A673 (cell line): ENCODE measurements around the gene SP100. TPM values are rescaled to one million over a fixed set of nuclear protein-coding genes. Genes with fewer than 3 reads are reported as not detected.

Source experiments
- BruUV-seq: library from RNA; stranded (reverse); fragments of 400-500 nt; replicated peaks from 2 replicates; lab custom pipeline; 2021; lab: Mats Ljungman, UMichigan
- CTCF ChIA-PET: fragments of 300-600 bp; sonication (Branson Sonifier 250); formaldehyde crosslinking; loops from one replicate; lab custom pipeline; 2022; ENCODE audit warnings: antibody characterized with exemption; lab: Charles Lee
- POLR2A ChIA-PET: fragments of 300-600 bp; sonication (Branson Sonifier 250); formaldehyde crosslinking; loops from one replicate; lab custom pipeline; 2022; ENCODE audit warnings: antibody characterized with exemption; ENCODE audit not compliant: low non-redundant PET; lab: Charles Lee
- DNase-seq: peaks from one replicate; pipeline ENCODE4 v3.0.0-alpha.2; 2015; ENCODE audit warnings: low spot score
- H3K27ac ChIP-seq: fragments of 200-600 bp; sonication (generic); 2 replicates; pipeline ENCODE4 v1.5.1; 2016; ENCODE audit warnings: mixed run types, low read depth, mild to moderate bottlenecking, mixed read lengths, antibody characterized with exemption, low read length; ENCODE audit not compliant: poor library complexity, severe bottlenecking
- H3K27me3 ChIP-seq: fragments of 200-600 bp; sonication (generic); replicated peaks from 2 replicates; pipeline ENCODE4 v1.6.1; 2017; ENCODE audit warnings: mixed run types, low read depth, mild to moderate bottlenecking, mixed read lengths, antibody characterized with exemption, low read length; ENCODE audit not compliant: insufficient read depth, poor library complexity
- H3K36me3 ChIP-seq: fragments of 200-600 bp; sonication (generic); 2 replicates; pipeline ENCODE4 v1.6.1; 2016; ENCODE audit warnings: mixed run types, mild to moderate bottlenecking, mixed read lengths, antibody characterized with exemption, low read length; ENCODE audit not compliant: insufficient read depth, poor library complexity, severe bottlenecking
- H3K4me1 ChIP-seq: fragments of 200-600 bp; sonication (generic); 2 replicates; pipeline ENCODE4 v1.6.1; 2017; ENCODE audit warnings: mixed run types, mild to moderate bottlenecking, mixed read lengths, antibody characterized with exemption, low read length; ENCODE audit not compliant: insufficient read depth, poor library complexity, severe bottlenecking
- H3K4me3 ChIP-seq: fragments of 200-600 bp; sonication (generic); 2 replicates; pipeline ENCODE4 v1.5.1; 2016; ENCODE audit warnings: low read depth, mixed run types, mild to moderate bottlenecking, mixed read lengths, low read length; ENCODE audit not compliant: poor library complexity, severe bottlenecking
- H3K9me3 ChIP-seq: fragments of 200-600 bp; sonication (generic); 2 replicates; pipeline ENCODE4 v1.6.1; 2016; ENCODE audit warnings: mixed run types, low read depth, mild to moderate bottlenecking, mixed read lengths, antibody characterized with exemption, low read length; ENCODE audit not compliant: poor library complexity, severe bottlenecking
- EZH2 ChIP-seq: fragments of 200-600 bp; sonication (generic); IDR thresholded peaks from 2 replicates; pipeline ENCODE4 v1.6.1; 2017; ENCODE audit warnings: borderline replicate concordance, low read depth, mild to moderate bottlenecking, mixed read lengths, antibody characterized with exemption, low read length; ENCODE audit not compliant: poor library complexity, severe bottlenecking
- intact Hi-C: fragments of 100-400 bp; cut with micrococcal nuclease; formaldehyde crosslinking; loops from one replicate; pipeline ENCODE4 v1.10.0; 2022; ENCODE audit not compliant: unreplicated experiment
- total RNA-seq: library from RNA; stranded (reverse); gene quantifications from 2 replicates; pipeline ENCODE4 v1.2.3, GENCODE V29; 2021
- TF ChIP-seq, protein P1 (sequence below): fragments of 300-800, 200-600 bp; sonication (generic); conservative IDR thresholded peaks from 2 replicates; pipeline ENCODE4 v1.5.1; 2017; ENCODE audit warnings: low read depth, mild to moderate bottlenecking, antibody characterized with exemption, low read length, moderate library complexity, mixed read lengths

Gene SP100
- total RNA-seq, 1 experiment from 2014 or later = 2.9 TPM

DNA sequence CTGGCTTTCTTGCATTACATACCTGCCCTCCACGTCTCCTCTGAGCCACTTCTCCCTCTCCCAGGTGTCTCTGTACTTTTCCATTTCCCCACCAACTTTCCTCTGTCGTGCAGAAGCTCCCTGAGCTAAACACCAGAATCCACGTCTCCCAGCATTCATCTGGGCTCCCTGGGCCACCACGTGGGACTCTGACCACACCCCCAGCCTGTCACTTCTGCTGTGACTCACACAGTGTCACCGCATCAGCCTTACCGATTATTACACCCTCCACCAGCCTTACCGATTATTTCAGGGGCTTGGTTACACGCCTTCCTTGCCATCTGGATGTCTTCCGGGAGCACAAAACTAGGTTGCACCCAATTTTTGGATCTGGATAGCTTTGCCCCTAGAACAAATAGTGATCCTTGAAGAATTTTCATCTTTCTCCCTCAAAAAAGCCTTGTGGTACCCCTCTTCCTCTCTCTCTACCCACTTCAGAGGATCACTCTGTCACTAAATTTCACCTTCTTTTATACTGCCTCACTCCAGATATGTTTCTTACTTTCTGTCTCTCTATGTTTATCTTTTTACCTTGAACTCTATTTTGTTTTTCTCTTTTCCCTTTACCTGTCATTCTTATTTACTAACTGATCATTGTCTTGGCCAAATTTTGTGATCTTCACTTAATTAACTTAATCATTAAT is 159.8 kb downstream of the SP100 start:
- Histone ChIP-seq H3K4me3 (no peak overlapping the region), H3K36me3 (no peaks in the 10 kb centered on the region), H3K27ac (no peak overlapping the region), H3K9me3 (no peaks in the 10 kb centered on the region), H3K27me3 (no peaks in the 10 kb centered on the region), H3K4me1 (no peaks in the 10 kb centered on the region)
- intact Hi-C loops = no loop called here
- no peak for TF ChIP-seq EZH2
- TF ChIP-seq, protein P1, sequence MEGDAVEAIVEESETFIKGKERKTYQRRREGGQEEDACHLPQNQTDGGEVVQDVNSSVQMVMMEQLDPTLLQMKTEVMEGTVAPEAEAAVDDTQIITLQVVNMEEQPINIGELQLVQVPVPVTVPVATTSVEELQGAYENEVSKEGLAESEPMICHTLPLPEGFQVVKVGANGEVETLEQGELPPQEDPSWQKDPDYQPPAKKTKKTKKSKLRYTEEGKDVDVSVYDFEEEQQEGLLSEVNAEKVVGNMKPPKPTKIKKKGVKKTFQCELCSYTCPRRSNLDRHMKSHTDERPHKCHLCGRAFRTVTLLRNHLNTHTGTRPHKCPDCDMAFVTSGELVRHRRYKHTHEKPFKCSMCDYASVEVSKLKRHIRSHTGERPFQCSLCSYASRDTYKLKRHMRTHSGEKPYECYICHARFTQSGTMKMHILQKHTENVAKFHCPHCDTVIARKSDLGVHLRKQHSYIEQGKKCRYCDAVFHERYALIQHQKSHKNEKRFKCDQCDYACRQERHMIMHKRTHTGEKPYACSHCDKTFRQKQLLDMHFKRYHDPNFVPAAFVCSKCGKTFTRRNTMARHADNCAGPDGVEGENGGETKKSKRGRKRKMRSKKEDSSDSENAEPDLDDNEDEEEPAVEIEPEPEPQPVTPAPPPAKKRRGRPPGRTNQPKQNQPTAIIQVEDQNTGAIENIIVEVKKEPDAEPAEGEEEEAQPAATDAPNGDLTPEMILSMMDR = no peak
- ChIA-PET POLR2A (no interaction called here), CTCF (no interaction called here)
- peak; percentile 49 for DNase-seq
- no TSS peak for BruUV-seq

- Histone ChIP-seq H3K4me3 (no peak overlapping the region), H3K4me1 (no peaks in the 10 kb centered on the region), H3K36me3 (no peaks in the 10 kb centered on the region), H3K9me3 (no peaks in the 10 kb centered on the region), H3K27ac (no peak overlapping the region), H3K27me3 (no peaks in the 10 kb centered on the region)
- CTCF ChIA-PET = no interaction called here
- TF ChIP-seq EZH2 = no peak
- TF ChIP-seq, protein P1 = no peak
- no peak for DNase-seq
- POLR2A ChIA-PET = no interaction called here
- intact Hi-C loops = no loop called here
- no TSS peak for BruUV-seq
Measured at GRCh38 chr2:230577114-230577513, 161.1 kb downstream of the SP100 start.

- ChIA-PET POLR2A (no interaction called here), CTCF (no interaction called here)
- Histone ChIP-seq H3K36me3 (no peaks in the 10 kb centered on the region), H3K27me3 (no peaks in the 10 kb centered on the region), H3K4me3 (no peak overlapping the region), H3K4me1 (no peaks in the 10 kb centered on the region), H3K9me3 (no peaks in the 10 kb centered on the region), H3K27ac (no peak overlapping the region)
- no peak for DNase-seq
- intact Hi-C loops = no loop called here
- no TSS peak for BruUV-seq
- no peak for TF ChIP-seq EZH2
- TF ChIP-seq, protein P1 = no peak
Measured at GRCh38 chr2:230578106-230578505, 162.1 kb downstream of the SP100 start.
